Adrenal gland (tissue), 12 donors: ENCODE measurements around the gene HOXD11. TPM values are rescaled to one million over a fixed set of nuclear protein-coding genes. Genes with fewer than 3 reads are reported as not detected.
A peak's percentile ranks its signal among the peaks of the same experiment; 100 is the strongest.

Experiments used
- DNase-seq, 7 donors: peaks; one replicate each; pipeline ENCODE4 v3.0.0-alpha.2; 2019 to 2020
- H3K27ac ChIP-seq, 5 donors: fragments of 200-600 bp; sonication (generic) in 4 of 5; 1 replicate in 3 of 5; 2 replicates in 2 of 5; pipeline versions ENCODE4 v1.5.1 to v1.8.0; 2016 to 2020; ENCODE audit warnings: mild to moderate bottlenecking in 1 of 5
- H3K27me3 ChIP-seq: fragments of 200-600 bp; 2 replicates; pipeline ENCODE4 v1.8.0; 2021
- H3K36me3 ChIP-seq, 2 donors: fragments of 200-600 bp; replicated peaks in 1 of 2; 1 replicate in 1 of 2; 2 replicates in 1 of 2; pipeline versions ENCODE4 v1.5.1 to v1.8.0; 2018 to 2022
- H3K4me1 ChIP-seq, 2 donors: fragments of 200-600 bp; replicated peaks in 1 of 2; 1 replicate in 1 of 2; 2 replicates in 1 of 2; pipeline versions ENCODE4 v1.5.1 to v1.8.0; 2018 to 2021
- H3K4me3 ChIP-seq, 4 donors: fragments of 200-600 bp; sonication (generic) in 3 of 4; one replicate each; pipeline ENCODE4 v1.5.1; 2016 to 2018
- H3K9me3 ChIP-seq, 3 donors: fragments of 200-600 bp; sonication (generic) in 1 of 3; replicated peaks in 1 of 3; 1 replicate in 2 of 3; 2 replicates in 1 of 3; pipeline versions ENCODE4 v1.5.1 to v1.8.0; 2016 to 2021
- CTCF ChIP-seq, 6 experiments: fragments of 450-650 bp in 4 of 6; fragments of 200-600 bp in 2 of 6; sonication (generic) in 1 of 6; IDR thresholded peaks; 1 replicate in 5 of 6; 2 replicates in 1 of 6; pipeline versions ENCODE4 v1.5.1 to v1.8.0; 2016 to 2021; ENCODE audit warnings: antibody characterized with exemption in 6 of 6, mild to moderate bottlenecking in 2 of 6, moderate library complexity in 1 of 6
- POLR2A ChIP-seq, 2 donors: fragments of 450-650 bp; IDR thresholded peaks; one replicate each; pipeline ENCODE4 v1.6.1; 2017; ENCODE audit warnings: antibody characterized with exemption in 2 of 2, mild to moderate bottlenecking in 2 of 2, moderate library complexity in 1 of 2
- WGBS, 4 donors: extraction: QIAGEN DNeasy Blood & Tissue Kit in 2 of 4; methylation state at CpG; one replicate each; pipeline versions ENCODE4 v1.1.5 to v1.1.7; 2013 to 2017; 5-methylcytosine and 5-hydroxymethylcytosine counted together
- intact Hi-C, 2 donors: fragments of 100-400 bp; cut with DNase I; formaldehyde crosslinking; loops; one replicate each; pipeline versions ENCODE4 v1.14.1 to v1.15.0; 2022 to 2023
- polyA plus RNA-seq, 3 donors: library from polyadenylated mRNA; stranded (reverse); fragments of 200-250 nt in 2 of 3; fragments of 350-450 nt in 1 of 3; fragmentation: Illumina TruSeq in 1 of 3; extraction: RNeasy Lipid Tissue Mini Kit (QIAGEN cat#74804) in 1 of 3; gene quantifications; one replicate each; pipeline ENCODE4 v1.2.3, GENCODE V29; 2013 to 2014
- total RNA-seq, 9 donors: library from RNA; depleted of rRNA in 4 of 9; stranded (reverse); fragments of >200 nt in 4 of 9; fragments of 120-200 nt in 1 of 9; fragmentation: NEBNext Ultra II Directional in 1 of 9; extraction: Animal tissue kit (Norgen Biotek cat#: 25700) in 1 of 9; gene quantifications; one replicate each; pipeline versions ENCODE4 v1.1.0 to v1.2.4, GENCODE V29; 2013 to 2023
- donor health status: healthy with polysubstance abuse.
- donor health status: Bipolar disorder and iron deficiency.
- donor health status: DM: yes; HTN: yes; CAD: no.
- donor health status: DM: no; HTN: no; CAD: no.
- donor health status: DM: no; HTN: no; CAD: no.
- donor health status: DM: yes; HTN: yes; CAD: no.

HOXD11 gene
- total and polyA plus RNA-seq, 12 donors: not detected

- peaks cover 0 to 25% of the 10 kb centered on the region in 2 donors for H3K4me1 ChIP-seq
- H3K27me3 ChIP-seq: peaks cover 99% of the 10 kb centered on the region
- intact Hi-C loops: loop anchor here in 1 of 2 donors (10.0 kb wide), 1 partner anchor 842 kb away; no protein-coding TSS in a partner anchor
- no peak overlapping the region for H3K27ac ChIP-seq
- H3K9me3 ChIP-seq: no peaks in the 10 kb centered on the region
- WGBS, 4 donors: 2 to 5% (median 3%) methylated on average over 16 to 45 of the region's 45 CpGs
- DNase-seq: peak; percentile 42 to 77 (median 65)
- H3K36me3 ChIP-seq: no peaks in the 10 kb centered on the region
- TF ChIP-seq CTCF (IDR thresholded peaks at IDR 0.05): peak; percentile 58 to 90 (median 70)
- no peak for TF ChIP-seq POLR2A (IDR thresholded peaks at IDR 0.05)
- H3K4me3 ChIP-seq: peak overlapping the region in 1 of 4 donors; percentile 35
Measured at GRCh38 chr2:176096986-176097819, 9.9 kb upstream of the HOXD11 start.

GRCh38 chr2:176097820-176098365 is 9.2 kb upstream of the HOXD11 start:
- intact Hi-C loops: loop anchor here in 1 of 2 donors (10.0 kb wide), 1 partner anchor 843 kb away; no protein-coding TSS in a partner anchor
- Histone ChIP-seq H3K9me3 (no peaks in the 10 kb centered on the region), H3K36me3 (no peaks in the 10 kb centered on the region), H3K27ac (no peak overlapping the region), H3K27me3 (peaks cover 99% of the 10 kb centered on the region), H3K4me1 (peaks cover 0 to 19% of the 10 kb centered on the region in 2 donors), H3K4me3 (no peak overlapping the region)
- no peak for DNase-seq
- WGBS, 4 donors: 4 to 6% (median 5%) methylated on average over 18 of the region's 18 CpGs
- no peak for TF ChIP-seq CTCF (IDR thresholded peaks at IDR 0.05)
- no peak for TF ChIP-seq POLR2A (IDR thresholded peaks at IDR 0.05)

- TF ChIP-seq POLR2A (IDR thresholded peaks at IDR 0.05): no peak
- TF ChIP-seq CTCF (IDR thresholded peaks at IDR 0.05): no peak
- WGBS, 4 donors: 6 to 8% (median 7%) methylated on average over 7 to 35 of the region's 35 CpGs
- intact Hi-C loops: loop anchor here in 1 of 2 donors (10.0 kb wide), 1 partner anchor 844 kb away; no protein-coding TSS in a partner anchor
- no peak overlapping the region for H3K4me3 ChIP-seq
- H3K27me3 ChIP-seq: peaks cover 99% of the 10 kb centered on the region
- H3K9me3 ChIP-seq: no peaks in the 10 kb centered on the region
- peaks cover 0 to 15% of the 10 kb centered on the region in 2 donors for H3K4me1 ChIP-seq
- DNase-seq: peak in 1 of 7 donors; percentile 16
- no peaks in the 10 kb centered on the region for H3K36me3 ChIP-seq
- no peak overlapping the region for H3K27ac ChIP-seq
Measured at GRCh38 chr2:176098366-176099158, 8.5 kb upstream of the HOXD11 start.
